ENCODE data around the gene ZGPAT. TPM values are rescaled to one million over a fixed set of nuclear protein-coding genes. Genes with fewer than 3 reads are reported as not detected.

The ZGPAT gene
- total RNA-seq, 1 donor: 18.8 TPM

GRCh38 chr20:63681609-63682142, 26.2 kb upstream of the ZGPAT start:
- no peak for DNase-seq (ENCODE audit: insufficient read length, low spot score, missing footprints)
- H3K4me3 ChIP-seq (ENCODE audit: insufficient read depth, low read length): no peak overlapping the region
- no peak for TF ChIP-seq CTCF (IDR thresholded peaks at IDR 0.05; ENCODE audit: extremely low read depth, low read depth, low read length)
- H3K27me3 ChIP-seq (ENCODE audit: insufficient read depth, low read length): no peaks in the 10 kb centered on the region
- H3K9me3 ChIP-seq (ENCODE audit: low read depth, low read length): no peaks in the 10 kb centered on the region
- peak overlapping the region; percentile 75 for H3K27ac ChIP-seq (ENCODE audit: low read depth, low read length)
- H3K4me2 ChIP-seq (ENCODE audit: insufficient read depth, low read length): no peak overlapping the region
- H3K4me1 ChIP-seq (ENCODE audit: insufficient read depth, low read length): peaks cover 17% of the 10 kb centered on the region
- no peaks in the 10 kb centered on the region for H3K79me2 ChIP-seq (ENCODE audit: insufficient read depth, low read length)
- peaks cover 21% of the 10 kb centered on the region for H3K36me3 ChIP-seq (ENCODE audit: insufficient read depth, low read length)
- no peaks in the 10 kb centered on the region for H4K20me1 ChIP-seq (ENCODE audit: insufficient read depth, low read length)
- H2AFZ ChIP-seq (ENCODE audit: low read length): no peak overlapping the region

GRCh38 chr20:63682384-63683139, 25.3 kb upstream of the ZGPAT start:
- no peak for TF ChIP-seq CTCF (IDR thresholded peaks at IDR 0.05; ENCODE audit: extremely low read depth, low read depth, low read length)
- Histone ChIP-seq H3K79me2 (ENCODE audit: insufficient read depth, low read length) (no peaks in the 10 kb centered on the region), H2AFZ (ENCODE audit: low read length) (no peak overlapping the region), H3K9me3 (ENCODE audit: low read depth, low read length) (no peaks in the 10 kb centered on the region), H3K27ac (ENCODE audit: low read depth, low read length) (peak overlapping the region; percentile 75), H3K36me3 (ENCODE audit: insufficient read depth, low read length) (peaks cover 14% of the 10 kb centered on the region), H3K27me3 (ENCODE audit: insufficient read depth, low read length) (no peaks in the 10 kb centered on the region), H4K20me1 (ENCODE audit: insufficient read depth, low read length) (no peaks in the 10 kb centered on the region), H3K4me1 (ENCODE audit: insufficient read depth, low read length) (peaks cover 20% of the 10 kb centered on the region), H3K4me2 (ENCODE audit: insufficient read depth, low read length) (peak overlapping the region; percentile 22), H3K4me3 (ENCODE audit: insufficient read depth, low read length) (peak overlapping the region; percentile 25)
- peak; percentile 99 for DNase-seq (ENCODE audit: insufficient read length, low spot score, missing footprints)

- Histone ChIP-seq H3K36me3 (ENCODE audit: insufficient read depth, low read length) (peaks cover 6% of the 10 kb centered on the region), H3K27ac (ENCODE audit: low read depth, low read length) (peak overlapping the region; percentile 79), H3K27me3 (ENCODE audit: insufficient read depth, low read length) (no peaks in the 10 kb centered on the region), H3K4me3 (ENCODE audit: insufficient read depth, low read length) (no peak overlapping the region), H3K4me1 (ENCODE audit: insufficient read depth, low read length) (peaks cover 20% of the 10 kb centered on the region), H4K20me1 (ENCODE audit: insufficient read depth, low read length) (no peaks in the 10 kb centered on the region), H3K79me2 (ENCODE audit: insufficient read depth, low read length) (no peaks in the 10 kb centered on the region), H3K9me3 (ENCODE audit: low read depth, low read length) (no peaks in the 10 kb centered on the region), H3K4me2 (ENCODE audit: insufficient read depth, low read length) (no peak overlapping the region), H2AFZ (ENCODE audit: low read length) (no peak overlapping the region)
- TF ChIP-seq CTCF (IDR thresholded peaks at IDR 0.05; ENCODE audit: extremely low read depth, low read depth, low read length): no peak
- DNase-seq (ENCODE audit: insufficient read length, low spot score, missing footprints): no peak
These were observed 22.4 kb upstream of the ZGPAT start for GRCh38 chr20:63685269-63686026.

GRCh38 chr20:63686094-63686491, 21.7 kb upstream of the ZGPAT start:
- Histone ChIP-seq H3K79me2 (ENCODE audit: insufficient read depth, low read length) (no peaks in the 10 kb centered on the region), H3K27ac (ENCODE audit: low read depth, low read length) (peak overlapping the region; percentile 79), H3K27me3 (ENCODE audit: insufficient read depth, low read length) (no peaks in the 10 kb centered on the region), H3K4me3 (ENCODE audit: insufficient read depth, low read length) (no peak overlapping the region), H3K36me3 (ENCODE audit: insufficient read depth, low read length) (peaks cover 6% of the 10 kb centered on the region), H3K4me1 (ENCODE audit: insufficient read depth, low read length) (peaks cover 20% of the 10 kb centered on the region), H3K9me3 (ENCODE audit: low read depth, low read length) (no peaks in the 10 kb centered on the region), H3K4me2 (ENCODE audit: insufficient read depth, low read length) (no peak overlapping the region), H4K20me1 (ENCODE audit: insufficient read depth, low read length) (no peaks in the 10 kb centered on the region), H2AFZ (ENCODE audit: low read length) (no peak overlapping the region)
- TF ChIP-seq CTCF (IDR thresholded peaks at IDR 0.05; ENCODE audit: extremely low read depth, low read depth, low read length): no peak
- DNase-seq (ENCODE audit: insufficient read length, low spot score, missing footprints): no peak

Data from osteoblast (primary cell).